H9 (cell line): ENCODE data around the gene GPD1. TPM values are rescaled to one million over a fixed set of nuclear protein-coding genes. Genes with fewer than 3 reads are reported as not detected.

Source experiments
- DNase-seq: peaks from one replicate; pipeline ENCODE4 v3.0.0-alpha.2; 2017
- H2AFZ ChIP-seq: one replicate; pipeline ENCODE4 v1.6.1; 2013; ENCODE audit warnings: mild to moderate bottlenecking, low read length, control low read depth, moderate library complexity
- H2AK5ac ChIP-seq: 2 replicates; pipeline ENCODE4 v1.6.1; 2013; ENCODE audit warnings: low read length, control low read depth, mixed read lengths; ENCODE audit not compliant: insufficient read length
- H2BK120ac ChIP-seq: one replicate; pipeline ENCODE4 v1.6.1; 2013; ENCODE audit warnings: low read depth, mild to moderate bottlenecking, low read length, control low read depth, inconsistent platforms; ENCODE audit not compliant: poor library complexity, severe bottlenecking
- H2BK12ac ChIP-seq: 2 replicates; pipeline ENCODE4 v1.6.1; 2013; ENCODE audit warnings: low read length, control low read depth, mixed read lengths, low read depth; ENCODE audit not compliant: insufficient read length
- H2BK15ac ChIP-seq: 2 replicates; pipeline ENCODE4 v1.6.1; 2013; ENCODE audit warnings: low read depth, low read length, control low read depth
- H2BK20ac ChIP-seq: one replicate; pipeline ENCODE4 v1.6.1; 2013; ENCODE audit warnings: low read depth, mild to moderate bottlenecking, low read length, control low read depth, inconsistent platforms; ENCODE audit not compliant: poor library complexity, severe bottlenecking
- H2BK5ac ChIP-seq: 2 replicates; pipeline ENCODE4 v1.6.1; 2013; ENCODE audit warnings: low read length, control low read depth, mixed read lengths; ENCODE audit not compliant: insufficient read length
- H3K14ac ChIP-seq: 2 replicates; pipeline ENCODE4 v1.6.1; 2013; ENCODE audit warnings: low read length, control low read depth; ENCODE audit not compliant: insufficient read depth
- H3K18ac ChIP-seq: 2 replicates; pipeline ENCODE4 v1.6.1; 2013; ENCODE audit warnings: low read depth, mild to moderate bottlenecking, mixed read lengths, low read length, control low read depth; ENCODE audit not compliant: insufficient read length
- H3K23ac ChIP-seq: 2 replicates; pipeline ENCODE4 v1.6.1; 2013; ENCODE audit warnings: low read length, control low read depth, mixed read lengths, low read depth; ENCODE audit not compliant: insufficient read length
- H3K23me2 ChIP-seq: 2 replicates; pipeline ENCODE4 v1.6.1; 2013; ENCODE audit warnings: low read depth, mild to moderate bottlenecking, mixed read lengths, low read length, control low read depth; ENCODE audit not compliant: insufficient read length, poor library complexity, severe bottlenecking
- H3K27ac ChIP-seq: 2 replicates; pipeline ENCODE4 v1.5.1; 2013; ENCODE audit warnings: low read length, control low read depth, mixed read lengths, low read depth; ENCODE audit not compliant: insufficient read length
- H3K27me3 ChIP-seq: 2 replicates; pipeline ENCODE4 v1.6.1; 2013; ENCODE audit warnings: low read length, control low read depth, inconsistent platforms; ENCODE audit not compliant: insufficient read depth
- H3K4ac ChIP-seq: 2 replicates; pipeline ENCODE4 v1.6.1; 2013; ENCODE audit warnings: low read depth, mild to moderate bottlenecking, control low read depth, inconsistent platforms, low read length, moderate library complexity
- H3K4me1 ChIP-seq: 2 replicates; pipeline ENCODE4 v1.6.1; 2013; ENCODE audit warnings: low read length, control low read depth, inconsistent platforms; ENCODE audit not compliant: insufficient read depth
- H3K4me2 ChIP-seq: 2 replicates; pipeline ENCODE4 v1.6.1; 2013; ENCODE audit warnings: low read length, control low read depth, mixed read lengths; ENCODE audit not compliant: insufficient read length, insufficient read depth
- H3K56ac ChIP-seq: 2 replicates; pipeline ENCODE4 v1.6.1; 2013; ENCODE audit warnings: low read depth, mild to moderate bottlenecking, mixed read lengths, low read length, control low read depth; ENCODE audit not compliant: insufficient read length
- H3K79me1 ChIP-seq: 2 replicates; pipeline ENCODE4 v1.6.1; 2013; ENCODE audit warnings: low read depth, mild to moderate bottlenecking, moderate library complexity, low read length, control low read depth, inconsistent platforms; ENCODE audit not compliant: insufficient read depth, poor library complexity, severe bottlenecking
- H3K79me2 ChIP-seq: 2 replicates; pipeline ENCODE4 v1.6.1; 2013; ENCODE audit warnings: low read length, control low read depth, inconsistent platforms; ENCODE audit not compliant: insufficient read depth
- H3K9ac ChIP-seq: 2 replicates; pipeline ENCODE4 v1.6.1; 2013; ENCODE audit warnings: low read length, control low read depth, mixed read lengths; ENCODE audit not compliant: insufficient read length; ENCODE audit errors: extremely low read depth
- H3K9me3 ChIP-seq: one replicate; pipeline ENCODE4 v1.6.1; 2013; ENCODE audit warnings: low read depth, low read length, inconsistent platforms; ENCODE audit not compliant: control insufficient read depth
- H3T11ph ChIP-seq: one replicate; pipeline ENCODE4 v1.6.1; 2013; ENCODE audit warnings: mild to moderate bottlenecking, low read length, control low read depth, inconsistent platforms
- H4K20me1 ChIP-seq: one replicate; pipeline ENCODE4 v1.6.1; 2013; ENCODE audit not compliant: control insufficient read depth, insufficient read length, insufficient read depth
- H4K5ac ChIP-seq: 2 replicates; pipeline ENCODE4 v1.6.1; 2013; ENCODE audit warnings: low read depth, mild to moderate bottlenecking, mixed read lengths, low read length, control low read depth; ENCODE audit not compliant: insufficient read length
- H4K8ac ChIP-seq: replicated peaks from 2 replicates; pipeline ENCODE4 v1.6.1; 2013; ENCODE audit warnings: low read length, control low read depth, mixed read lengths, low read depth; ENCODE audit not compliant: insufficient read length
- H4K91ac ChIP-seq: 2 replicates; pipeline ENCODE4 v1.6.1; 2013; ENCODE audit warnings: low read depth, mild to moderate bottlenecking, moderate library complexity, mixed read lengths, low read length, control low read depth; ENCODE audit not compliant: insufficient read length
- H3K27ac Mint-ChIP-seq, 3 experiments: 2 replicates in 2 of 3; 3 replicates in 1 of 3; pipeline ENCODE4 v1.8.0; 2020 to 2021; ENCODE audit warnings: mixed read lengths in 3 of 3, mild to moderate bottlenecking in 1 of 3, moderate library complexity in 1 of 3
- H3K27me3 Mint-ChIP-seq: 2 replicates; pipeline ENCODE4 v1.8.0; 2021; ENCODE audit warnings: low read depth, mild to moderate bottlenecking, moderate library complexity, mixed read lengths
- H3K36me3 Mint-ChIP-seq, 3 experiments: 2 replicates in 2 of 3; 3 replicates in 1 of 3; pipeline ENCODE4 v1.8.0; 2020 to 2021; ENCODE audit warnings: low read depth in 3 of 3, mixed read lengths in 3 of 3; ENCODE audit not compliant: insufficient read depth in 1 of 3
- H3K4me1 Mint-ChIP-seq, 2 experiments: 2 replicates each; pipeline ENCODE4 v1.8.0; 2020; ENCODE audit warnings: mixed read lengths in 2 of 2
- H3K4me3 Mint-ChIP-seq, 2 experiments: 2 replicates in 1 of 2; 3 replicates in 1 of 2; pipeline ENCODE4 v1.8.0; 2020 to 2021; ENCODE audit warnings: mild to moderate bottlenecking in 2 of 2, mixed read lengths in 2 of 2, moderate library complexity in 1 of 2
- H3K9me3 Mint-ChIP-seq, 2 experiments: 2 replicates in 1 of 2; 3 replicates in 1 of 2; pipeline ENCODE4 v1.8.0; 2020; ENCODE audit warnings: mild to moderate bottlenecking in 2 of 2, mixed read lengths in 2 of 2, moderate library complexity in 1 of 2
- WGBS: extraction: QIAGEN DNeasy Blood & Tissue Kit; methylation state at CpG from one replicate; pipeline ENCODE4 v1.1.7; 2013; ENCODE audit warnings: missing lambda C conversion rate, low lambda C conversion rate, mixed read lengths; ENCODE audit not compliant: insufficient read length; ENCODE audit errors: extremely low coverage; 5-methylcytosine and 5-hydroxymethylcytosine counted together
- total RNA-seq: library from RNA; stranded (reverse); gene quantifications from 2 replicates; pipeline ENCODE4 v1.2.1, GENCODE V29; 2021
- TF ChIP-seq, protein P1 (sequence below): fragments of 200-600 bp; sonication (generic); conservative IDR thresholded peaks from 3 replicates; pipeline ENCODE4 v1.8.0; 2021; ENCODE audit warnings: antibody characterized with exemption, mild to moderate bottlenecking

Gene GPD1
- total RNA-seq, 1 experiment from 2014 or later = 0.70 TPM

DNA sequence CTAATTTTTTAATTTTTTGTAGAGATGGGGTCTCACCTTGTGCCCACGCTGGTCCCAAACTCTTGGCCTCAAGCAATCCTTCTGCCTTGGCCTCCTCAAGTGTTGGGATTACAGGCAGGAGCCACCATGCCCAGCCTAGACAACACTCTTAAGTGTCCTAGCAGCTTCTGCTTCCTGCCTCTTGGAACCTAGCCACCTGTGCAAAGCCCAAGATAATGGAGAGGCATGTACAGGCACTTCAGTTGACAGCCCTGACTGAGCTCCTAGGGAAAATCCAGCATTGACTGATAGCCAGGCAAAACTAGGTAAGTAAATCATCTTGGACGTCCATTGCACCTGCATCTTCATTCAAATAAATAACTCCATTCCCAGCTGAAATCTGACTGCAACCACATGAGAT is 23.7 kb downstream of the GPD1 start:
- Histone ChIP-seq H3K4me2 (no peak overlapping the region), H2BK120ac (no peak overlapping the region), H2BK20ac (no peak overlapping the region), H3K27me3 (no peaks in the 10 kb centered on the region), H3K4me1 (no peaks in the 10 kb centered on the region), H3K23me2 (no peaks in the 10 kb centered on the region), H3K79me2 (no peaks in the 10 kb centered on the region), H2BK5ac (no peak overlapping the region), H4K8ac (no peak overlapping the region), H3K56ac (no peak overlapping the region), H2AK5ac (no peak overlapping the region), H3K23ac (no peak overlapping the region), H3K14ac (no peak overlapping the region), H2BK12ac (no peak overlapping the region), H3K79me1 (no peaks in the 10 kb centered on the region), H3K4ac (no peak overlapping the region), H3K9ac (no peak overlapping the region), H3T11ph (no peak overlapping the region), H2AFZ (no peak overlapping the region), H4K20me1 (no peaks in the 10 kb centered on the region), H3K9me3 (no peaks in the 10 kb centered on the region), H4K91ac (no peak overlapping the region), H3K18ac (no peak overlapping the region), H2BK15ac (no peak overlapping the region), H4K5ac (no peak overlapping the region), H3K27ac (no peak overlapping the region)
- H3K9me3 Mint-ChIP-seq = no peaks in the 10 kb centered on the region
- H3K27ac Mint-ChIP-seq = no peak overlapping the region
- no peaks in the 10 kb centered on the region for H3K27me3 Mint-ChIP-seq
- TF ChIP-seq, protein P1, sequence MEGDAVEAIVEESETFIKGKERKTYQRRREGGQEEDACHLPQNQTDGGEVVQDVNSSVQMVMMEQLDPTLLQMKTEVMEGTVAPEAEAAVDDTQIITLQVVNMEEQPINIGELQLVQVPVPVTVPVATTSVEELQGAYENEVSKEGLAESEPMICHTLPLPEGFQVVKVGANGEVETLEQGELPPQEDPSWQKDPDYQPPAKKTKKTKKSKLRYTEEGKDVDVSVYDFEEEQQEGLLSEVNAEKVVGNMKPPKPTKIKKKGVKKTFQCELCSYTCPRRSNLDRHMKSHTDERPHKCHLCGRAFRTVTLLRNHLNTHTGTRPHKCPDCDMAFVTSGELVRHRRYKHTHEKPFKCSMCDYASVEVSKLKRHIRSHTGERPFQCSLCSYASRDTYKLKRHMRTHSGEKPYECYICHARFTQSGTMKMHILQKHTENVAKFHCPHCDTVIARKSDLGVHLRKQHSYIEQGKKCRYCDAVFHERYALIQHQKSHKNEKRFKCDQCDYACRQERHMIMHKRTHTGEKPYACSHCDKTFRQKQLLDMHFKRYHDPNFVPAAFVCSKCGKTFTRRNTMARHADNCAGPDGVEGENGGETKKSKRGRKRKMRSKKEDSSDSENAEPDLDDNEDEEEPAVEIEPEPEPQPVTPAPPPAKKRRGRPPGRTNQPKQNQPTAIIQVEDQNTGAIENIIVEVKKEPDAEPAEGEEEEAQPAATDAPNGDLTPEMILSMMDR = no peak
- H3K4me1 Mint-ChIP-seq = no peaks in the 10 kb centered on the region
- H3K4me3 Mint-ChIP-seq = no peak overlapping the region
- WGBS = no CpG with 5 or more reads among the region's 2 CpGs
- peaks cover 11 to 56% (median 23%) of the 10 kb centered on the region in 3 experiments; a peak in 6 of 7 replicates for H3K36me3 Mint-ChIP-seq
- no peak for DNase-seq
